ACHN (cell line): ENCODE data around the gene TBC1D22A.

ENCODE experiments used
- DNase-seq: peaks from one replicate; pipeline ENCODE4 v3.0.0-alpha.2; 2015
- in situ Hi-C: cut with HindIII; loops from 2 replicates; pipeline ENCODE4 v1.10.0; 2017; ENCODE audit warnings: low sequenced_read_pairs, low pct_ligation_motif_present, low pct_unique_long_range_greater_than_20kb

The TBC1D22A gene

GRCh38 chr22:46963672-46964545 lies 201.5 kb downstream of the TBC1D22A start:
- DNase-seq: no peak
- in situ Hi-C loops: no loop called here

GRCh38 chr22:46964773-46965550 lies 202.5 kb downstream of the TBC1D22A start:
- in situ Hi-C loops: no loop called here
- no peak for DNase-seq

- DNase-seq: no peak
- in situ Hi-C loops: no loop called here
Measured at GRCh38 chr22:46965555-46966494, 203.4 kb downstream of the TBC1D22A start.

GRCh38 chr22:46966495-46966845 lies 204.0 kb downstream of the TBC1D22A start:
- no peak for DNase-seq
- in situ Hi-C loops: no loop called here

GRCh38 chr22:46966846-46967245 lies 204.4 kb downstream of the TBC1D22A start:
- DNase-seq: no peak
- in situ Hi-C loops: no loop called here

GRCh38 chr22:46967445-46968358 lies 205.3 kb downstream of the TBC1D22A start:
- in situ Hi-C loops: no loop called here
- no peak for DNase-seq

- DNase-seq: no peak
- in situ Hi-C loops: no loop called here
Measured at GRCh38 chr22:46968359-46968740, 205.9 kb downstream of the TBC1D22A start.

- in situ Hi-C loops: no loop called here
- DNase-seq: no peak
Measured at GRCh38 chr22:46968848-46969247, 206.4 kb downstream of the TBC1D22A start.

- no peak for DNase-seq
Measured at GRCh38 chr22:46969491-46969890, 207.0 kb downstream of the TBC1D22A start.

GRCh38 chr22:46969961-46970360 lies 207.5 kb downstream of the TBC1D22A start:
- in situ Hi-C loops: no loop called here
- DNase-seq: no peak

More at GRCh38 chr22:46969491-46969890, 207.0 kb downstream of the TBC1D22A start:
- in situ Hi-C loops: no loop called here

GRCh38 chr22:46970411-46971098 lies 208.1 kb downstream of the TBC1D22A start:
- no peak for DNase-seq
- in situ Hi-C loops: no loop called here

GRCh38 chr22:46971099-46971763 lies 208.8 kb downstream of the TBC1D22A start:
- no peak for DNase-seq
- in situ Hi-C loops: no loop called here

- in situ Hi-C loops: no loop called here
- DNase-seq: no peak
Measured at GRCh38 chr22:46971764-46972125, 209.3 kb downstream of the TBC1D22A start.

- DNase-seq: no peak
- in situ Hi-C loops: no loop called here
Measured at GRCh38 chr22:46972256-46972655, 209.8 kb downstream of the TBC1D22A start.

GRCh38 chr22:46972901-46973831 lies 210.7 kb downstream of the TBC1D22A start:
- DNase-seq: no peak
- in situ Hi-C loops: no loop called here

GRCh38 chr22:46974077-46974476 lies 211.6 kb downstream of the TBC1D22A start:
- no peak for DNase-seq
- in situ Hi-C loops: no loop called here
